DOHH2 (cell line): ENCODE measurements around the gene COL5A1.

Source experiments
- H3F3A ChIP-seq: fragments of 200-600 bp; sonication (generic), shearing (Covaris generic); 2 replicates; pipeline ENCODE4 v1.6.0; 2016; ENCODE audit warnings: antibody characterized with exemption, mild to moderate bottlenecking; ENCODE audit not compliant: control insufficient read depth, insufficient read depth
- H3K27ac ChIP-seq: fragments of 200-600 bp; sonication (generic); 2 replicates; pipeline ENCODE4 v1.5.1; 2014; ENCODE audit warnings: low read depth, mild to moderate bottlenecking, low read length, moderate library complexity
- H3K27me3 ChIP-seq: fragments of 200-600 bp; sonication (generic); 2 replicates; pipeline ENCODE4 v1.6.1; 2014; ENCODE audit warnings: mild to moderate bottlenecking, low read length, mixed read lengths; ENCODE audit not compliant: control insufficient read depth
- H3K36me3 ChIP-seq: fragments of 200-600 bp; sonication (generic); 2 replicates; pipeline ENCODE4 v1.6.1; 2014; ENCODE audit warnings: mild to moderate bottlenecking, low read length, moderate library complexity, mixed read lengths; ENCODE audit not compliant: control insufficient read depth
- H3K4me1 ChIP-seq: fragments of 200-600 bp; sonication (generic); 2 replicates; pipeline ENCODE4 v1.6.1; 2014; ENCODE audit warnings: mild to moderate bottlenecking, low read length, mixed read lengths; ENCODE audit not compliant: control insufficient read depth
- H3K4me2 ChIP-seq: fragments of 200-600 bp; sonication (generic); 2 replicates; pipeline ENCODE4 v1.6.0; 2014; ENCODE audit warnings: mild to moderate bottlenecking, low read length, moderate library complexity
- H3K4me3 ChIP-seq: fragments of 200-600 bp; sonication (generic); 2 replicates; pipeline ENCODE4 v1.5.1; 2014; ENCODE audit warnings: mild to moderate bottlenecking, low read length, mixed read lengths
- H3K79me2 ChIP-seq: fragments of 200-600 bp; sonication (generic); 2 replicates; pipeline ENCODE4 v1.6.1; 2014; ENCODE audit warnings: mild to moderate bottlenecking, low read length, mixed read lengths; ENCODE audit not compliant: control insufficient read depth
- H3K9me2 ChIP-seq: fragments of 200-600 bp; sonication (generic); replicated peaks from 2 replicates; pipeline ENCODE4 v1.6.1; 2014; ENCODE audit warnings: mild to moderate bottlenecking, low read length, mixed read lengths; ENCODE audit not compliant: control insufficient read depth
- H3K9me3 ChIP-seq: fragments of 200-600 bp; sonication (generic); 2 replicates; pipeline ENCODE4 v1.6.1; 2014; ENCODE audit warnings: antibody characterized with exemption, low read length, mixed read lengths; ENCODE audit not compliant: control insufficient read depth, insufficient read depth
- H4K20me1 ChIP-seq: fragments of 200-600 bp; sonication (generic); 2 replicates; pipeline ENCODE4 v1.6.0; 2014; ENCODE audit warnings: low read depth, mild to moderate bottlenecking, antibody characterized with exemption, low read length, moderate library complexity; ENCODE audit not compliant: control insufficient read depth, insufficient read depth
- CTCF ChIP-seq: fragments of 200-600 bp; sonication (generic); IDR thresholded peaks from one replicate; pipeline ENCODE4 v1.5.1; 2014; ENCODE audit warnings: antibody characterized with exemption, mild to moderate bottlenecking, low read depth, low read length; ENCODE audit not compliant: poor library complexity, severe bottlenecking
- EZH2phosphoT487 ChIP-seq: fragments of 200-600 bp; sonication (generic); IDR thresholded peaks from 2 replicates; pipeline ENCODE4 v1.6.1; 2017; ENCODE audit warnings: borderline replicate concordance, mild to moderate bottlenecking, antibody characterized with exemption, low read length, moderate library complexity, mixed read lengths

The COL5A1 gene

GRCh38 chr9:134851020-134851419 is 209.4 kb downstream of the COL5A1 start:
- no peak overlapping the region for H3K4me3 ChIP-seq
- H3K36me3 ChIP-seq, result no peaks in the 10 kb centered on the region
- no peaks in the 10 kb centered on the region for H3F3A ChIP-seq
- no peak overlapping the region for H3K27ac ChIP-seq
- peaks cover 17% of the 10 kb centered on the region for H3K9me3 ChIP-seq
- H3K4me2 ChIP-seq, result no peak overlapping the region
- no peaks in the 10 kb centered on the region; the same call in 1 of the 2 replicates for H3K27me3 ChIP-seq
- no peaks in the 10 kb centered on the region for H3K79me2 ChIP-seq
- no peaks in the 10 kb centered on the region for H3K9me2 ChIP-seq
- no peak for TF ChIP-seq CTCF
- TF ChIP-seq EZH2phosphoT487, result no peak
- no peaks in the 10 kb centered on the region for H4K20me1 ChIP-seq
- no peaks in the 10 kb centered on the region for H3K4me1 ChIP-seq

- TF ChIP-seq CTCF, result no peak
- H3K79me2 ChIP-seq, result no peaks in the 10 kb centered on the region
- no peaks in the 10 kb centered on the region for H3K36me3 ChIP-seq
Observed at GRCh38 chr9:134852906-134853654, 211.5 kb downstream of the COL5A1 start.

GRCh38 chr9:134853893-134854292 is 212.3 kb downstream of the COL5A1 start:
- no peak overlapping the region for H3K27ac ChIP-seq
- H4K20me1 ChIP-seq, result no peaks in the 10 kb centered on the region

More at GRCh38 chr9:134852906-134853654, 211.5 kb downstream of the COL5A1 start:
- no peaks in the 10 kb centered on the region for H3K4me1 ChIP-seq
- no peak overlapping the region for H3K4me2 ChIP-seq
- no peak overlapping the region for H3K27ac ChIP-seq
- H3K4me3 ChIP-seq, result no peak overlapping the region
- no peaks in the 10 kb centered on the region for H3K9me2 ChIP-seq
- peaks cover 17% of the 10 kb centered on the region for H3K9me3 ChIP-seq
- no peaks in the 10 kb centered on the region; the same call in 1 of the 2 replicates for H3K27me3 ChIP-seq
- H3F3A ChIP-seq, result no peaks in the 10 kb centered on the region
- no peaks in the 10 kb centered on the region for H4K20me1 ChIP-seq

More at GRCh38 chr9:134853893-134854292, 212.3 kb downstream of the COL5A1 start:
- Histone ChIP-seq H3K9me2 (no peaks in the 10 kb centered on the region), H3K79me2 (no peaks in the 10 kb centered on the region), H3K36me3 (no peaks in the 10 kb centered on the region), H3K4me3 (no peak overlapping the region), H3K27me3 (no peaks in the 10 kb centered on the region; the same call in 1 of the 2 replicates), H3K4me1 (0 out of 2 replicates have a peak, but pooled peaks cover 3% of the 10 kb centered on the region), H3F3A (no peaks in the 10 kb centered on the region), H3K4me2 (no peak overlapping the region), H3K9me3 (peaks cover 17% of the 10 kb centered on the region)
- TF ChIP-seq CTCF (no peak), EZH2phosphoT487 (no peak)
